HL-60 (cell line): ENCODE measurements around the gene MCIDAS.

Experiments used
- DNase-seq, 2 experiments: peaks; one replicate each; pipeline ENCODE4 v3.0.0-alpha.2; 2010 to 2020; ENCODE audit warnings: low read depth in 1 of 2, low spot score in 1 of 2
- H3K27ac ChIP-seq: fragments of 250-450 bp; sonication (Bioruptor Pico); replicated peaks from 2 replicates; pipeline ENCODE4 v1.5.1; 2020; ENCODE audit warnings: mild to moderate bottlenecking, moderate library complexity
- H3K27me3 ChIP-seq: fragments of 250-450 bp; sonication (Bioruptor Pico); 2 replicates; pipeline ENCODE4 v1.5.1; 2021; ENCODE audit warnings: mild to moderate bottlenecking, moderate library complexity; ENCODE audit not compliant: insufficient read depth, poor library complexity, severe bottlenecking
- H3K4me3 ChIP-seq: replicated peaks from 2 replicates; pipeline ENCODE4 v1.5.1; 2011; ENCODE audit warnings: mild to moderate bottlenecking, control low read depth, low read length; ENCODE audit not compliant: insufficient read depth
- GABPA ChIP-seq: IDR thresholded peaks from 2 replicates; pipeline ENCODE4 v1.6.1; 2012; ENCODE audit warnings: low read depth
- POLR2AphosphoS5 ChIP-seq: IDR thresholded peaks from 2 replicates; pipeline ENCODE4 v1.6.1; 2012; ENCODE audit warnings: low read depth
- SPI1 ChIP-seq: IDR thresholded peaks from 2 replicates; pipeline ENCODE4 v1.6.1; 2012; ENCODE audit warnings: low read depth, mild to moderate bottlenecking, borderline replicate concordance
- TF ChIP-seq, protein P1 (sequence below): IDR thresholded peaks from one replicate; pipeline ENCODE4 v1.5.1; 2011; ENCODE audit warnings: low read length, control low read depth, inconsistent platforms; ENCODE audit not compliant: insufficient read depth
- TF ChIP-seq, protein P2 (sequence below): IDR thresholded peaks from 2 replicates; pipeline ENCODE4 v1.6.1; 2012; ENCODE audit warnings: low read depth; ENCODE audit not compliant: insufficient replicate concordance

Gene MCIDAS

DNA sequence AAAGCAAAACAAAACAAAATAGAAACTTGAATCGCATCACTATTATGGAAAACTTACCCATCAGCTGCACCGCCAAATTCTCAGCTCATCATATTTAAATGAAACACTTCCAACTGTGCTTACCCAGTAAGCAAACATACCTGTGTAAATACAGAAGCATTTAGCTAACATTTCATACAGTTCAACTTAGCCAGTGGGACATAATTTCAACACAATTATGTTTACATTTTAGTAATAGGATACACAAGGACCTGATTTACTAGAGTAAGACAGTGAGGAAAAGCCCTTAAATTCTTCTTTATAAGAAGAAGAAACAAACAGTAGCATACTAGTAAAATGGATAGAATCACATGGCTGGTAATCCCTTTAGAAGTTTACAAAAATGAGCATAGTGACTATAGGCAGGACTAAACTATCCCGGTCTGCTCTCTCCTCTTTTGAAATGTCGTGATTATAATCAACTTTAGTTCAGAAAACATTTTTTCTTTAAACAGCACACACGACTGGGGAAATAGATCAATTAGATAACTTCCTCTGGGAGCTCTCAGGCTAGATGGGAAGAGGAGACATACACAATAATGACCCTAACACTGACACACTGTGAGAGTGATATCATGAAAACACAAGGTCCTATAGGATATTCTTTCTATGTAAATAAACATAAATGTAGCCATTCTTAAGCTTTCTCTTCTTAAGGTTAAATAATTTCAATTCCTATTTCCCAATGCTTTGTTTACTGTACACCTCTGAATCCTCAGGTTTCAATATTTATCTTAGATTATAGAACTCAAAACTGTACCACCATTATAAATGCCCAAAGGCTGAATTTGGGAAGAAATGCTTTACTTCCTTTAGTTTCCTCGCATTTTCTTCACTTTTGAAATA is 38.2 kb downstream of the MCIDAS start:
- DNase-seq, result no peak
- H3K27me3 ChIP-seq, result no peaks in the 10 kb centered on the region

DNA sequence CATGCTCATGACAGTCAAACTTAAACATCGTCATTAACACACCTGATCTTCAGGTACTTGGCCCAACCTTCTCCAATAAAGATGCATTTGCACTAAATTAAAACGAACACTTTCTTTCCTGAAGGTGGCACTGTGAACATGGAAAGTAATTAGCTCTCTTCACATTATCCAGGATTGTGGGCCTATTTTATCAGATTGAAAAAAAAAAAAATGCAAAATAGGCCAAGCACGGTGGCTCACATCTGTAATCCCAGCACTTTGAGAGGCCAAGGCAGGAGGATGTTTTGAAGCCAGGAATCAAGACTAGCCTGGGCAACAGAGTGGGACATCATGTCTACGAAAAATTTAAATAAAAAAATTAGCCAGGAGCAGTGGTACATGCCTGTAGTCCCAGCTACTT is 39.7 kb downstream of the MCIDAS start:
- H3K4me3 ChIP-seq, result no peak overlapping the region
- no peak overlapping the region for H3K27ac ChIP-seq
- H3K27me3 ChIP-seq, result no peaks in the 10 kb centered on the region
- TF ChIP-seq, protein P1, sequence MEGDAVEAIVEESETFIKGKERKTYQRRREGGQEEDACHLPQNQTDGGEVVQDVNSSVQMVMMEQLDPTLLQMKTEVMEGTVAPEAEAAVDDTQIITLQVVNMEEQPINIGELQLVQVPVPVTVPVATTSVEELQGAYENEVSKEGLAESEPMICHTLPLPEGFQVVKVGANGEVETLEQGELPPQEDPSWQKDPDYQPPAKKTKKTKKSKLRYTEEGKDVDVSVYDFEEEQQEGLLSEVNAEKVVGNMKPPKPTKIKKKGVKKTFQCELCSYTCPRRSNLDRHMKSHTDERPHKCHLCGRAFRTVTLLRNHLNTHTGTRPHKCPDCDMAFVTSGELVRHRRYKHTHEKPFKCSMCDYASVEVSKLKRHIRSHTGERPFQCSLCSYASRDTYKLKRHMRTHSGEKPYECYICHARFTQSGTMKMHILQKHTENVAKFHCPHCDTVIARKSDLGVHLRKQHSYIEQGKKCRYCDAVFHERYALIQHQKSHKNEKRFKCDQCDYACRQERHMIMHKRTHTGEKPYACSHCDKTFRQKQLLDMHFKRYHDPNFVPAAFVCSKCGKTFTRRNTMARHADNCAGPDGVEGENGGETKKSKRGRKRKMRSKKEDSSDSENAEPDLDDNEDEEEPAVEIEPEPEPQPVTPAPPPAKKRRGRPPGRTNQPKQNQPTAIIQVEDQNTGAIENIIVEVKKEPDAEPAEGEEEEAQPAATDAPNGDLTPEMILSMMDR, result no peak
- TF ChIP-seq SPI1 (no peak), POLR2AphosphoS5 (no peak), GABPA (no peak)
- TF ChIP-seq, protein P2, sequence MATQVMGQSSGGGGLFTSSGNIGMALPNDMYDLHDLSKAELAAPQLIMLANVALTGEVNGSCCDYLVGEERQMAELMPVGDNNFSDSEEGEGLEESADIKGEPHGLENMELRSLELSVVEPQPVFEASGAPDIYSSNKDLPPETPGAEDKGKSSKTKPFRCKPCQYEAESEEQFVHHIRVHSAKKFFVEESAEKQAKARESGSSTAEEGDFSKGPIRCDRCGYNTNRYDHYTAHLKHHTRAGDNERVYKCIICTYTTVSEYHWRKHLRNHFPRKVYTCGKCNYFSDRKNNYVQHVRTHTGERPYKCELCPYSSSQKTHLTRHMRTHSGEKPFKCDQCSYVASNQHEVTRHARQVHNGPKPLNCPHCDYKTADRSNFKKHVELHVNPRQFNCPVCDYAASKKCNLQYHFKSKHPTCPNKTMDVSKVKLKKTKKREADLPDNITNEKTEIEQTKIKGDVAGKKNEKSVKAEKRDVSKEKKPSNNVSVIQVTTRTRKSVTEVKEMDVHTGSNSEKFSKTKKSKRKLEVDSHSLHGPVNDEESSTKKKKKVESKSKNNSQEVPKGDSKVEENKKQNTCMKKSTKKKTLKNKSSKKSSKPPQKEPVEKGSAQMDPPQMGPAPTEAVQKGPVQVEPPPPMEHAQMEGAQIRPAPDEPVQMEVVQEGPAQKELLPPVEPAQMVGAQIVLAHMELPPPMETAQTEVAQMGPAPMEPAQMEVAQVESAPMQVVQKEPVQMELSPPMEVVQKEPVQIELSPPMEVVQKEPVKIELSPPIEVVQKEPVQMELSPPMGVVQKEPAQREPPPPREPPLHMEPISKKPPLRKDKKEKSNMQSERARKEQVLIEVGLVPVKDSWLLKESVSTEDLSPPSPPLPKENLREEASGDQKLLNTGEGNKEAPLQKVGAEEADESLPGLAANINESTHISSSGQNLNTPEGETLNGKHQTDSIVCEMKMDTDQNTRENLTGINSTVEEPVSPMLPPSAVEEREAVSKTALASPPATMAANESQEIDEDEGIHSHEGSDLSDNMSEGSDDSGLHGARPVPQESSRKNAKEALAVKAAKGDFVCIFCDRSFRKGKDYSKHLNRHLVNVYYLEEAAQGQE, result no peak
- DNase-seq, result no peak

More for the DNA sequence above, 38.2 kb downstream of the MCIDAS start:
- Histone ChIP-seq H3K27ac (no peak overlapping the region), H3K4me3 (no peak overlapping the region)
- TF ChIP-seq GABPA, result no peak
- TF ChIP-seq, protein P2, result no peak
- TF ChIP-seq, protein P1, result no peak
- no peak for TF ChIP-seq SPI1
- no peak for TF ChIP-seq POLR2AphosphoS5

DNA sequence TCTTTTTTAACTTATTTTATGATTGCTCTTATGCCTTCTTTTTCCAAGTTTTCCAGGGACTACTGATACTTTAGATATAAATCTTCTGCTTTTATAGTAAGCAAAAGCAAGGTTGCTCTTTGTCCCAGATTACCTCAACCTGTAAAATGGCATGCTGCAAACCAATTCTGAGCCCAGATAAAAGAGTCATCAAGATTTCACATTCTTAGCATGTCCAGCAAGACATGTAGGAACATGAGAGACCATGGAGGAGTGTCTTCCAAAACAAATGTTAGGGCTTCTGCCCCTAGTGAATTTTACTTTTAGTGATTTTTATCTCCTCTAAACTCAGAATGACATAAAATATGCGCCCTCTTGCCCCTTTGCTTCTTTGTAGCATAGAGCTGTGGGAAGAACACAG is 47.1 kb downstream of the MCIDAS start:
- TF ChIP-seq, protein P2, result no peak
- TF ChIP-seq, protein P1, result no peak
- TF ChIP-seq POLR2AphosphoS5 (no peak), GABPA (no peak), SPI1 (no peak)

More for the DNA sequence above, 47.1 kb downstream of the MCIDAS start:
- no peak for DNase-seq
- Histone ChIP-seq H3K27me3 (peaks cover 2% of the 10 kb centered on the region), H3K4me3 (no peak overlapping the region), H3K27ac (no peak overlapping the region)
